Motor neuron (in vitro differentiated cells): ENCODE measurements around the gene FCHO2. TPM values are rescaled to one million over a fixed set of nuclear protein-coding genes. Genes with fewer than 3 reads are reported as not detected.

Source experiments
- ATAC-seq, 8 experiments: fragments of 200-7000 bp; cut with Tn5 transposase; replicated peaks in 6 of 8; 2 replicates each; pipeline ENCODE4 v1.8.0; 2021; ENCODE audit warnings: mild to moderate bottlenecking in 8 of 8, moderate library complexity in 8 of 8
- H3K27ac ChIP-seq, 2 donors: fragments of 250-450 bp; sonication (Bioruptor Pico); 2 replicates each; pipeline ENCODE4 v1.9.0; 2021; ENCODE audit warnings: antibody characterized with exemption in 2 of 2, mild to moderate bottlenecking in 2 of 2, moderate library complexity in 1 of 2
- H3K4me1 ChIP-seq, 2 donors: fragments of 250-450 bp; sonication (Bioruptor Pico); replicated peaks in 1 of 2; 2 replicates each; pipeline ENCODE4 v1.6.1; 2021; ENCODE audit warnings: antibody characterized with exemption in 2 of 2, mild to moderate bottlenecking in 2 of 2, moderate library complexity in 1 of 2
- H3K4me3 ChIP-seq, 5 donors: fragments of 250-450 bp; sonication (Bioruptor Pico); 2 replicates each; pipeline ENCODE4 v1.9.0; 2021; ENCODE audit warnings: antibody characterized with exemption in 5 of 5, mild to moderate bottlenecking in 5 of 5, moderate library complexity in 4 of 5
- WGBS, 10 experiments: fragments of 450-650 bp; shearing (Covaris generic); methylation state at CpG; one replicate each; pipeline ENCODE4 v1.0.0; 2022; 5-methylcytosine and 5-hydroxymethylcytosine counted together
- in situ Hi-C, 9 experiments: fragments of 400-800 bp; cut with MboI; loops; one replicate each; pipeline ENCODE4 v1.15.0; 2021; ENCODE audit warnings: low sequenced_read_pairs in 9 of 9, low pct_unique_long_range_greater_than_20kb in 2 of 9; ENCODE audit not compliant: unreplicated experiment in 9 of 9
- total RNA-seq, 8 experiments: library from RNA; unstranded; fragments of 300-600 nt; gene quantifications; 2 replicates each; pipeline versions ENCODE4 v1.2.3 to v1.2.4, GENCODE V29; 2022

The FCHO2 gene
- total RNA-seq, 8 experiments from 2014 or later, result 6.6 to 14.5 (median 9.6) TPM

- ATAC-seq, result no peak
These were observed 148.5 kb downstream of the FCHO2 start for GRCh38 chr5:73104326-73104725.

GRCh38 chr5:73106335-73106734 lies 150.5 kb downstream of the FCHO2 start:
- no peaks in the 10 kb centered on the region for H3K4me1 ChIP-seq
- H3K4me3 ChIP-seq, result no peak overlapping the region
- no peak for ATAC-seq
- H3K27ac ChIP-seq, result no peak overlapping the region
- in situ Hi-C loops, result loop anchor here in 1 of 9 experiments (25.0 kb wide), 1 partner anchor 331 kb away; the partner anchor contains the start of gene FOXD1

More at GRCh38 chr5:73104326-73104725, 148.5 kb downstream of the FCHO2 start:
- in situ Hi-C loops, result loop anchor here in 1 of 9 experiments (25.0 kb wide), 1 partner anchor 333 kb away; the partner anchor contains the start of gene FOXD1
- no peak overlapping the region for H3K27ac ChIP-seq
- no peak overlapping the region for H3K4me3 ChIP-seq
- WGBS, 10 experiments, result 0 to 100% (median 52%) methylated on average over 1 of the region's 1 CpG; no CpG with 5 or more reads in 6 of the 10 experiments
- H3K4me1 ChIP-seq, result no peaks in the 10 kb centered on the region

GRCh38 chr5:73110190-73110589 lies 154.3 kb downstream of the FCHO2 start:
- Histone ChIP-seq H3K4me1 (no peaks in the 10 kb centered on the region), H3K27ac (no peak overlapping the region), H3K4me3 (no peak overlapping the region)
- ATAC-seq, result no peak
- in situ Hi-C loops, result loop anchor here in 1 of 9 experiments (25.0 kb wide), 1 partner anchor 327 kb away; the partner anchor contains the start of gene FOXD1
- 13 to 100% (median 86%) methylated on average over 1 of the region's 1 CpG; no CpG with 5 or more reads in 2 of the 10 experiments for WGBS, 10 experiments

- Histone ChIP-seq H3K4me1 (no peaks in the 10 kb centered on the region), H3K27ac (no peak overlapping the region), H3K4me3 (no peak overlapping the region)
- ATAC-seq, result no peak
- WGBS, 10 experiments, result 60 to 88% (median 80%) methylated on average over 1 of the region's 1 CpG; no CpG with 5 or more reads in 2 of the 10 experiments
- in situ Hi-C loops, result loop anchor here in 1 of 9 experiments (25.0 kb wide), 1 partner anchor 326 kb away; the partner anchor contains the start of gene FOXD1
These were observed 155.7 kb downstream of the FCHO2 start for GRCh38 chr5:73111536-73111935.

GRCh38 chr5:73112359-73112758 lies 156.5 kb downstream of the FCHO2 start:
- ATAC-seq, result no peak
- no peak overlapping the region for H3K27ac ChIP-seq
- in situ Hi-C loops, result loop anchor here in 1 of 9 experiments (25.0 kb wide), 1 partner anchor 325 kb away; the partner anchor contains the start of gene FOXD1
- WGBS, 10 experiments, result 29 to 100% (median 70%) methylated on average over 1 of the region's 1 CpG; no CpG with 5 or more reads in 4 of the 10 experiments
- H3K4me1 ChIP-seq, result no peaks in the 10 kb centered on the region
- H3K4me3 ChIP-seq, result no peak overlapping the region

- no peak for ATAC-seq
- WGBS, 10 experiments, result 57 to 100% (median 74%) methylated on average over 1 to 3 of the region's 3 CpGs
- Histone ChIP-seq H3K27ac (no peak overlapping the region), H3K4me1 (no peaks in the 10 kb centered on the region), H3K4me3 (no peak overlapping the region)
- in situ Hi-C loops, result loop anchor here in 1 of 9 experiments (25.0 kb wide), 1 partner anchor 323 kb away; the partner anchor contains the start of gene FOXD1
These were observed 158.3 kb downstream of the FCHO2 start for GRCh38 chr5:73114044-73114688.

GRCh38 chr5:73115399-73116051 lies 159.7 kb downstream of the FCHO2 start:
- peak in 2 of 8 experiments; percentile 36 to 46 for ATAC-seq
- H3K27ac ChIP-seq, result no peak overlapping the region
- 20 to 88% (median 67%) methylated on average over 1 to 4 of the region's 4 CpGs; no CpG with 5 or more reads in 3 of the 10 experiments for WGBS, 10 experiments
- in situ Hi-C loops, result loop anchor here in 1 of 9 experiments (25.0 kb wide), 1 partner anchor 322 kb away; the partner anchor contains the start of gene FOXD1
- no peak overlapping the region for H3K4me3 ChIP-seq
- H3K4me1 ChIP-seq, result no peaks in the 10 kb centered on the region

- ATAC-seq, result no peak
- in situ Hi-C loops, result loop anchor here in 1 of 9 experiments (25.0 kb wide), 1 partner anchor 321 kb away; the partner anchor contains the start of gene FOXD1
- WGBS, 10 experiments, result 20 to 100% (median 48%) methylated on average over 1 to 2 of the region's 2 CpGs; no CpG with 5 or more reads in 2 of the 10 experiments
- H3K4me3 ChIP-seq, result no peak overlapping the region
- no peak overlapping the region for H3K27ac ChIP-seq
- no peaks in the 10 kb centered on the region for H3K4me1 ChIP-seq
These were observed 160.7 kb downstream of the FCHO2 start for GRCh38 chr5:73116506-73116905.

- Histone ChIP-seq H3K27ac (no peak overlapping the region), H3K4me3 (no peak overlapping the region), H3K4me1 (no peaks in the 10 kb centered on the region)
- WGBS, 10 experiments, result 58 to 100% (median 71%) methylated on average over 1 to 2 of the region's 3 CpGs; no CpG with 5 or more reads in 3 of the 10 experiments
- no peak for ATAC-seq
- in situ Hi-C loops, result loop anchor here in 1 of 9 experiments (25.0 kb wide), 1 partner anchor 320 kb away; the partner anchor contains the start of gene FOXD1
These were observed 161.4 kb downstream of the FCHO2 start for GRCh38 chr5:73117088-73117740.

- WGBS, 10 experiments, result 73 to 100% (median 81%) methylated on average over 1 to 5 of the region's 5 CpGs; no CpG with 5 or more reads in 3 of the 10 experiments
- in situ Hi-C loops, result loop anchor here in 1 of 9 experiments (25.0 kb wide), 1 partner anchor 319 kb away; the partner anchor contains the start of gene FOXD1
- no peak overlapping the region for H3K4me3 ChIP-seq
- no peak overlapping the region for H3K27ac ChIP-seq
- no peaks in the 10 kb centered on the region for H3K4me1 ChIP-seq
- ATAC-seq, result no peak
These were observed 162.6 kb downstream of the FCHO2 start for GRCh38 chr5:73118391-73118973.

- in situ Hi-C loops, result loop anchor here in 1 of 9 experiments (25.0 kb wide), 1 partner anchor 318 kb away; the partner anchor contains the start of gene FOXD1
- ATAC-seq, result no peak
- H3K4me3 ChIP-seq, result no peak overlapping the region
- H3K27ac ChIP-seq, result no peak overlapping the region
- no peaks in the 10 kb centered on the region for H3K4me1 ChIP-seq
- 0 to 81% (median 73%) methylated on average over 1 to 19 of the region's 40 CpGs; no CpG with 5 or more reads in 5 of the 10 experiments for WGBS, 10 experiments
These were observed 163.8 kb downstream of the FCHO2 start for GRCh38 chr5:73119451-73120157.
